Fibroblast of mammary gland (primary cell): ENCODE results near the gene OTX2.

Source experiments
- DNase-seq: peaks from one replicate; pipeline ENCODE4 v3.0.0-alpha.2; 2010; ENCODE audit warnings: low read depth
- H3K4me3 ChIP-seq: 2 replicates; pipeline ENCODE4 v1.5.1; 2011; ENCODE audit warnings: low read depth, mild to moderate bottlenecking, low read length, moderate library complexity; ENCODE audit not compliant: control insufficient read depth
- CTCF ChIP-seq: conservative IDR thresholded peaks from 2 replicates; pipeline ENCODE4 v1.5.1; 2011; ENCODE audit warnings: low read depth, low read length, inconsistent platforms; ENCODE audit not compliant: control insufficient read depth, insufficient read depth

The OTX2 gene

GRCh38 chr14:56752428-56752827, 57.9 kb downstream of the OTX2 start:
- no peak overlapping the region for H3K4me3 ChIP-seq
- TF ChIP-seq CTCF = no peak
- no peak for DNase-seq

- H3K4me3 ChIP-seq = no peak overlapping the region
- no peak for TF ChIP-seq CTCF
- DNase-seq = no peak
These were observed 58.8 kb downstream of the OTX2 start for GRCh38 chr14:56751471-56751870.
